ENCODE results near the gene CLRN3.

The CLRN3 gene, protein sequence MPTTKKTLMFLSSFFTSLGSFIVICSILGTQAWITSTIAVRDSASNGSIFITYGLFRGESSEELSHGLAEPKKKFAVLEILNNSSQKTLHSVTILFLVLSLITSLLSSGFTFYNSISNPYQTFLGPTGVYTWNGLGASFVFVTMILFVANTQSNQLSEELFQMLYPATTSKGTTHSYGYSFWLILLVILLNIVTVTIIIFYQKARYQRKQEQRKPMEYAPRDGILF

DNA sequence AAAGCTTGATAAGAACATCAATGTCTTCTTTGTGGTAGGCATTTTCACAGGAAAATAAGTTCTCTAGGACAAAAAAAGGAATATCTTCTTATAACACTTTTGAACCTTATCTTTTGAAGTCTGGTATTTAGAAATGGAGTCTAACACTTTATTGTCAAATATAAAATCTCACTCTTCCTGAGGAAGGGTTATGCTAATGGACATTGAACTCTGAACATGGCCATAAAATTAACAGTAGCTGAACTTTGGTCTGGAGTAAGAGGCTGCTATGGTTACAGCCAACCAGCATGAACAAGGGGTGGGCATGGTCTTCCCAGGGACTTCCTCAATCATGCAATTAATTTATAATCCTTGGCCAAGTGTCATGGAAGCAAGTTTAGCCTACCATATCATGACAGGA, at the start of gene CLRN3:
TSS of gene CLRN3 (minus strand) at position 199 of the 400 bp plus-strand sequence. CDS start at position 42, 157 bp downstream.
- TF ChIP-seq, protein P1, sequence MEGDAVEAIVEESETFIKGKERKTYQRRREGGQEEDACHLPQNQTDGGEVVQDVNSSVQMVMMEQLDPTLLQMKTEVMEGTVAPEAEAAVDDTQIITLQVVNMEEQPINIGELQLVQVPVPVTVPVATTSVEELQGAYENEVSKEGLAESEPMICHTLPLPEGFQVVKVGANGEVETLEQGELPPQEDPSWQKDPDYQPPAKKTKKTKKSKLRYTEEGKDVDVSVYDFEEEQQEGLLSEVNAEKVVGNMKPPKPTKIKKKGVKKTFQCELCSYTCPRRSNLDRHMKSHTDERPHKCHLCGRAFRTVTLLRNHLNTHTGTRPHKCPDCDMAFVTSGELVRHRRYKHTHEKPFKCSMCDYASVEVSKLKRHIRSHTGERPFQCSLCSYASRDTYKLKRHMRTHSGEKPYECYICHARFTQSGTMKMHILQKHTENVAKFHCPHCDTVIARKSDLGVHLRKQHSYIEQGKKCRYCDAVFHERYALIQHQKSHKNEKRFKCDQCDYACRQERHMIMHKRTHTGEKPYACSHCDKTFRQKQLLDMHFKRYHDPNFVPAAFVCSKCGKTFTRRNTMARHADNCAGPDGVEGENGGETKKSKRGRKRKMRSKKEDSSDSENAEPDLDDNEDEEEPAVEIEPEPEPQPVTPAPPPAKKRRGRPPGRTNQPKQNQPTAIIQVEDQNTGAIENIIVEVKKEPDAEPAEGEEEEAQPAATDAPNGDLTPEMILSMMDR (conservative IDR thresholded peaks at IDR 0.05) = no peak
- no peak for TF ChIP-seq ZFX (IDR thresholded peaks at IDR 0.05)
- H3K27ac ChIP-seq = no peak within 1 kb of the TSS

DNA sequence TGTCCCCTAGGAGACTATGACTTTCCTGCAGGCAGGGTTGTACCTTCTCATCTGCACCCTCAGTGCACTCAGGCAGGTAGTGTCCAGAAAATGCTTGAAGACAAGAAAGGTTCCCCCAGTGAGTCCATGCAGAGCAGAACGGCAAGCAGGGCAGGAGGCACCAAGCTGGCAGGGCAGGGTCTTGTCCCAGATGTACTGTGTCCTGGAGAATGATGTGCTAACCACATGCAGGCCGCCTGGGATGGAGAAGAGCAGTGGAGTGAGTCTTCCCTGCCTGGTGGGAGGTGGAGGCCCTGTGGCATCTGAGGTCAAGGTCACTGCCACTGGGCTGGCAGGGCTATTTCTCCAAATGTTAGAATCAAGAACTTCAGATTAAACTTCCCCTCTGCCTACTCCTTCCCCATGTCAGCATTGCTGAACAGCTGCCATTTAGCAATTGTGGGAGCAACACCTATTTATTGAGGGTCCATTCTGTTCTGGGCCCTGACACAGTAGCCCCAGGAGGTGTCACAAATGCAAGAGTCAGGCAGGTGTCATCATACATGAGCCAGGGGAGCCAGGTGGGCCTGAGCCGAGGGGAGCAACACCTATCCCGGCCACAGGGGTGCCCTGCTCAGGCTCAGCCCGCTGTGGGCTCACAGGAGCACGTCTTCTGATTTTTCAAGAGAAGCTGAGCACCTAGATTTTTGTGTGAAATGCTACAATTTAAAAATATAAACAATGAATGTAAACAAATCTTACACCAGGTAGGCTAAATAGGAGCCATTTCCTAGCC, 48.3 kb upstream of the CLRN3 start:
- no peak for TF ChIP-seq ZFX (IDR thresholded peaks at IDR 0.05)
- TF ChIP-seq, protein P1 (conservative IDR thresholded peaks at IDR 0.05) = no peak

DNA sequence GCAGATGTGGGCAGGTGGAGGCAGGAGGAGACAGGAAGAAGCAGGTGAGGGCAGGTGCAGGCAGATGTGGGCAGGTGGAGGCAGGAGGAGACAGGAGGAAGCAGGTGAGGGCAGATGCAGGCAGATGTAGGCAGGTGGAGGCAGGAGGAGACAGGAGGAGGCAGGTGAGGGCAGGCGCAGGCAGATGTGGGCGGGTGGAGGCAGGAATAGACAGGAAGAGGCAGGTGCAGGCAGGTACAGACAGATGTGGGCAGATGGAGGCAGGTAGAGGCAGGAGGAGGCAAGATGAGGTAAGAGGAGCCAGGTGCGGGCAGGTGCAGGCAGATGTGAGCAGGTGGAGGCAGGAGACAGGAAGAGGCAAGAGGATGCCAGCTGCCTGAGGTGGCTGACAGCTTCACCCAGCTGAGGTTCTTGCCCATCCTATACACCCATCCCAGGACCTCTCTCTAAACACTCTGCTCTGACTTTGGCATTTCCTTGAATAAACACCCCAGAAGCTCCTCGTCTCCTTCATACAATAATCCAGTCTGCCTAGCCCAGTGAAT, 47.1 kb upstream of the CLRN3 start:
- no peak overlapping the region for H3K27ac ChIP-seq
- no peak for TF ChIP-seq ZFX (IDR thresholded peaks at IDR 0.05)
- TF ChIP-seq, protein P1 (conservative IDR thresholded peaks at IDR 0.05) = no peak

More for the DNA sequence above, 48.3 kb upstream of the CLRN3 start:
- no peak overlapping the region for H3K27ac ChIP-seq

DNA sequence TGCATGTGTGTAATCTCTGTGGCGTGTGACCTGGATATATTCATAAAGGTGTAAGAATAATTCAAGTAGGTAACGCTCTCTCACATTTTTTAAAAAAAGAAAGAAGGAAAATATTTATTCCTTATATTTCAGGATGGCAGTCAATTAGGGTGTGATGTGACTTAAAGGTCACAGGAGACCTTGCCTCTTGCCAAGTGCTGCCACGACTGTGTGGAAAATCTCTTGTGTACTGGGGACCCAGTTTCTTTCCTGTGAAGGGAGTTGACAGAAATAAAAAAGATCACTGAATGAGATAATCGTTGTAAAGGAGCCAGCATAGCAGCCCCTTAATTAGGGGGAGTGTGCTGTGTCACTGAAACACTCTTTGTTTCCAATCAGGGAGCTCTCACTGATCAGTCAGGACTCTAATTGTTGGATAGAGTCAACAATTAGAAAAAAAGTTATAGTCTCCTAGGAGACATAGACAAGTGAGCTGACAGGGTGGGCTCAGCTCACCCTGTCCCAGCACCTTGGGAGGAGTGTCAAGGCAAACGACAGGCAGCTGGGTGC, 45.2 kb upstream of the CLRN3 start:
- TF ChIP-seq ZFX (IDR thresholded peaks at IDR 0.05) = no peak
- TF ChIP-seq, protein P1 (conservative IDR thresholded peaks at IDR 0.05) = no peak
- no peak overlapping the region for H3K27ac ChIP-seq

DNA sequence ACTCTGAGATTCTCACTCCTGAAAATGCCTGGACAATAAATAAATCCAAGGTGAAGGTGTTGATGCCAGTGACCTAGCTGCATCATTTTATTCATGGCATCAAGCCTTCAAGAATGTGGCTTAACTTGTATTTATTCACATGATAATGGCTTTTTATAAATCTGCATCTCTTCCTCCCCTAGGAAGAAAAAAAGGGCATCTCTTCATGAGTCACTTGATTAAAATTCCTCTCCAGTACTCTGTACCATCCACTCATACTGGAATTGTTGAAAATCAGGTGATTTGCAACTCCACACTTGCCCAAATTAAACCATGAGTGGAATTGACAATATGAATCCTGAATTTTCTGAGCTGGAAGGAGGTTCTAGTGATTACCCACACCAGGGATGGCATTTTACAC, 44.3 kb upstream of the CLRN3 start:
- no peak overlapping the region for H3K27ac ChIP-seq
- no peak for TF ChIP-seq ZFX (IDR thresholded peaks at IDR 0.05)
- TF ChIP-seq, protein P1 (conservative IDR thresholded peaks at IDR 0.05) = no peak

DNA sequence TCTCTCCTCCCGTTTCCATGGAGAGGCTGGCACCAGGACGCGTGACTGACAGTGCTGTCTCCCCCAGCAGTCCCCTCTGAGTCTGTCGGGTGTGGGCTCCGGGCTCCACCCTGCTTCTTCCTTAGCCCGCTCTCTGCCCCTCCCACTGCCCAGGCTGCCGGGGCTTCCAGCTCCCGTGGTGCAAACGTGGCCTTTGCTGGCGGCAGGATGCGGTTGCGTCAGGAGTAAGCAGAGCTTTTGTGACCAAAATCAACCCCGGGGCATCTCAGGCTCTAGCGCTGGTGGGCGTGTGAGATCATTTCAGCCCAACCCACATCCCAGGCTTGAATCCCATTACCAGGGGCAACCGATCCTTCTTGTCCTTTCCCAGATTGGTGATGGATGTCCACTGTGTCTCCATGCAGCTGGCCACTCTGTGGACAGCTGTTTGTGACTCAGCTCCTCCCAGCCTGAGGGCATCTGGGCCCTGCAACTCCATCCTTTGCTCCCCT, 42.4 kb upstream of the CLRN3 start:
- TF ChIP-seq, protein P1 (conservative IDR thresholded peaks at IDR 0.05) = no peak
- no peak overlapping the region for H3K27ac ChIP-seq

DNA sequence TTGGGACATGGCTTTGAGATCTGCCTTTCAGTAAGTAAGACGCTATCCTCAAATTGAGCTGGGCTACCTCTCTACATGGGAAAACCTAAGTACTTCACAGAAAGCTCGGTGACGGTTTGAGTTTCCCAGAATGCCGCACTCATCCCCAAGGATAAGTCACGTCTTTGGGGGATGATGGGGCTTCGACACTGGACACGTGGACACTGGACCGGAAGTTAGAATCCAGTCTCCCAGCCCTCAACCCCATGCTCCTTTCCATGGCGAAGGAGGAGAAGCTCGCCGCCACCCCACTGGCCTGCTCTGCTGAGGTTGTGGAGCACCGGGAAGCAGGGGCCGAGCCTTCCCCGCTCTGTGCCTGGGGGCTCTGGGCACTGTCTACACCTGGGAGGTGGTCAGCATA, 41.6 kb upstream of the CLRN3 start:
- no peak overlapping the region for H3K27ac ChIP-seq
- TF ChIP-seq ZFX (IDR thresholded peaks at IDR 0.05) = no peak
- TF ChIP-seq, protein P1 (conservative IDR thresholded peaks at IDR 0.05) = no peak
